Ectodermal cell (in vitro differentiated cells): Measurements from ENCODE around the gene OR2H1.

Experiments
- H3K27ac ChIP-seq: 2 replicates; pipeline ENCODE4 v1.7.0; 2013; ENCODE audit warnings: mild to moderate bottlenecking, low read depth, low read length; ENCODE audit not compliant: insufficient read depth, poor library complexity, severe bottlenecking
- H3K27me3 ChIP-seq: 2 replicates; pipeline ENCODE4 v1.7.0; 2013; ENCODE audit warnings: mild to moderate bottlenecking, low read length; ENCODE audit not compliant: insufficient read depth, control insufficient read depth, poor library complexity, severe bottlenecking
- H3K36me3 ChIP-seq: one replicate; pipeline ENCODE4 v1.7.0; 2013; ENCODE audit warnings: low read length; ENCODE audit not compliant: control insufficient read depth, insufficient read depth
- H3K4me1 ChIP-seq: one replicate; pipeline ENCODE4 v1.7.0; 2013; ENCODE audit warnings: low read length; ENCODE audit not compliant: control insufficient read depth, insufficient read depth
- H3K4me3 ChIP-seq: 2 replicates; pipeline ENCODE4 v1.7.0; 2013; ENCODE audit warnings: low read depth, low read length, control low read depth; ENCODE audit not compliant: insufficient read depth
- H3K9me3 ChIP-seq: 2 replicates; pipeline ENCODE4 v1.7.0; 2013; ENCODE audit warnings: mild to moderate bottlenecking, low read length, moderate library complexity; ENCODE audit not compliant: control insufficient read depth
- WGBS, 2 experiments: methylation state at CpG; one replicate each; pipeline ENCODE4 v1.1.7; 2013; ENCODE audit warnings: missing lambda C conversion rate in 2 of 2; 5-methylcytosine and 5-hydroxymethylcytosine counted together

OR2H1 gene

GRCh38 chr6:29479560-29479959 is 22.6 kb downstream of the OR2H1 start:
- WGBS, 2 experiments: 92 to 93% methylated on average over 2 of the region's 2 CpGs
- Histone ChIP-seq H3K4me3 (no peak overlapping the region), H3K9me3 (no peaks in the 10 kb centered on the region), H3K27ac (no peak overlapping the region), H3K36me3 (no peaks in the 10 kb centered on the region), H3K27me3 (no peaks in the 10 kb centered on the region), H3K4me1 (peaks cover 3% of the 10 kb centered on the region)

- 93 to 96% methylated on average over 3 of the region's 3 CpGs for WGBS, 2 experiments
These were observed 26.2 kb downstream of the OR2H1 start for GRCh38 chr6:29483186-29483585.

GRCh38 chr6:29483735-29484134 is 26.8 kb downstream of the OR2H1 start:
- Histone ChIP-seq H3K36me3 (no peaks in the 10 kb centered on the region), H3K4me3 (no peak overlapping the region), H3K27ac (no peak overlapping the region), H3K9me3 (no peaks in the 10 kb centered on the region), H3K27me3 (no peaks in the 10 kb centered on the region), H3K4me1 (no peaks in the 10 kb centered on the region)
- WGBS, 2 experiments: 78 to 80% methylated on average over 1 of the region's 1 CpG

More at GRCh38 chr6:29483186-29483585, 26.2 kb downstream of the OR2H1 start:
- Histone ChIP-seq H3K36me3 (no peaks in the 10 kb centered on the region), H3K4me1 (peaks cover 1% of the 10 kb centered on the region), H3K27ac (no peak overlapping the region), H3K9me3 (no peaks in the 10 kb centered on the region), H3K4me3 (no peak overlapping the region), H3K27me3 (no peaks in the 10 kb centered on the region)

GRCh38 chr6:29486577-29486976 is 29.6 kb downstream of the OR2H1 start:
- WGBS, 2 experiments: 96% methylated on average over 4 of the region's 4 CpGs
- H3K27ac ChIP-seq: no peak overlapping the region
- H3K27me3 ChIP-seq: no peaks in the 10 kb centered on the region

GRCh38 chr6:29487131-29487530 is 30.2 kb downstream of the OR2H1 start:
- Histone ChIP-seq H3K4me3 (no peak overlapping the region), H3K9me3 (no peaks in the 10 kb centered on the region), H3K36me3 (no peaks in the 10 kb centered on the region), H3K4me1 (no peaks in the 10 kb centered on the region), H3K27me3 (no peaks in the 10 kb centered on the region), H3K27ac (no peak overlapping the region)
- 93 to 95% methylated on average over 5 of the region's 5 CpGs for WGBS, 2 experiments

More at GRCh38 chr6:29486577-29486976, 29.6 kb downstream of the OR2H1 start:
- H3K36me3 ChIP-seq: no peaks in the 10 kb centered on the region
- H3K9me3 ChIP-seq: no peaks in the 10 kb centered on the region
- H3K4me3 ChIP-seq: no peak overlapping the region
- H3K4me1 ChIP-seq: no peaks in the 10 kb centered on the region

GRCh38 chr6:29487660-29488059 is 30.7 kb downstream of the OR2H1 start, which contains the start of gene MAS1L:
Gene MAS1L, minus strand, starts transcription at chr6:29487956. Its CDS starts 54 bp downstream, at chr6:29487902.
- no peak within 1 kb of the TSS for H3K4me3 ChIP-seq
- no peaks in the 10 kb centered on the region for H3K9me3 ChIP-seq
- no peaks in the 10 kb centered on the region for H3K4me1 ChIP-seq
- 91 to 92% methylated on average over 2 of the region's 2 CpGs for WGBS, 2 experiments
- H3K27ac ChIP-seq: no peak within 1 kb of the TSS
- no peaks in the 10 kb centered on the region for H3K27me3 ChIP-seq
- no peaks in the 10 kb centered on the region for H3K36me3 ChIP-seq

- H3K27me3 ChIP-seq: no peaks in the 10 kb centered on the region
- no peak overlapping the region for H3K4me3 ChIP-seq
- no peaks in the 10 kb centered on the region for H3K36me3 ChIP-seq
- no peaks in the 10 kb centered on the region for H3K4me1 ChIP-seq
- no peak overlapping the region for H3K27ac ChIP-seq
- H3K9me3 ChIP-seq: no peaks in the 10 kb centered on the region
These were observed 31.9 kb downstream of the OR2H1 start for GRCh38 chr6:29488874-29489273.

GRCh38 chr6:29489286-29489685 is 32.3 kb downstream of the OR2H1 start:
- H3K27ac ChIP-seq: no peak overlapping the region
- H3K4me3 ChIP-seq: no peak overlapping the region
- H3K36me3 ChIP-seq: no peaks in the 10 kb centered on the region
- H3K27me3 ChIP-seq: no peaks in the 10 kb centered on the region
- 98% methylated on average over 7 of the region's 8 CpGs for WGBS, 2 experiments
- no peaks in the 10 kb centered on the region for H3K9me3 ChIP-seq
- H3K4me1 ChIP-seq: no peaks in the 10 kb centered on the region

- H3K27me3 ChIP-seq: no peaks in the 10 kb centered on the region
These were observed 33.1 kb downstream of the OR2H1 start for GRCh38 chr6:29490055-29490454.

GRCh38 chr6:29490552-29490951 is 33.6 kb downstream of the OR2H1 start:
- Histone ChIP-seq H3K27me3 (no peaks in the 10 kb centered on the region), H3K27ac (no peak overlapping the region), H3K36me3 (no peaks in the 10 kb centered on the region), H3K9me3 (no peaks in the 10 kb centered on the region), H3K4me3 (no peak overlapping the region), H3K4me1 (no peaks in the 10 kb centered on the region)
- WGBS, 2 experiments: 95 to 100% methylated on average over 2 of the region's 2 CpGs

More at GRCh38 chr6:29490055-29490454, 33.1 kb downstream of the OR2H1 start:
- H3K4me3 ChIP-seq: no peak overlapping the region
- no peaks in the 10 kb centered on the region for H3K9me3 ChIP-seq
- 97% methylated on average over 3 of the region's 3 CpGs for WGBS, 2 experiments
- H3K36me3 ChIP-seq: no peaks in the 10 kb centered on the region
- H3K27ac ChIP-seq: no peak overlapping the region
- H3K4me1 ChIP-seq: no peaks in the 10 kb centered on the region

- WGBS, 2 experiments: 86 to 97% methylated on average over 4 of the region's 4 CpGs
- Histone ChIP-seq H3K27me3 (no peaks in the 10 kb centered on the region), H3K27ac (no peak overlapping the region), H3K9me3 (no peaks in the 10 kb centered on the region), H3K36me3 (no peaks in the 10 kb centered on the region), H3K4me3 (no peak overlapping the region), H3K4me1 (no peaks in the 10 kb centered on the region)
These were observed 34.6 kb downstream of the OR2H1 start for GRCh38 chr6:29491574-29491973.
